ENCODE measurements around the gene DEK.

GRCh38 chr6:18182568-18182967 is 81.8 kb downstream of the DEK start:
- TF ChIP-seq CTCF (IDR thresholded peaks at IDR 0.05): no peak
- TF ChIP-seq EP300 (IDR thresholded peaks at IDR 0.05): no peak
